Neutrophil (primary cell): ENCODE measurements around the gene GCNT2.

Experiments used
- H3K27ac ChIP-seq: fragments of 200-600 bp; sonication (generic); 2 replicates; pipeline ENCODE4 v1.5.1; 2016; ENCODE audit warnings: mild to moderate bottlenecking, moderate library complexity
- H3K27me3 ChIP-seq: fragments of 200-600 bp; sonication (generic); 2 replicates; pipeline ENCODE4 v1.6.0; 2016; ENCODE audit warnings: mild to moderate bottlenecking
- H3K36me3 ChIP-seq: fragments of 200-600 bp; sonication (generic); 2 replicates; pipeline ENCODE4 v1.5.1; 2017
- H3K4me1 ChIP-seq, 2 experiments: fragments of 200-600 bp in 1 of 2; sonication (generic) in 1 of 2; 1 replicate in 1 of 2; 2 replicates in 1 of 2; pipeline versions ENCODE4 v1.5.1 to v1.6.1; 2013 to 2016; ENCODE audit warnings: low read depth in 1 of 2, low read length in 1 of 2, mild to moderate bottlenecking in 1 of 2, moderate library complexity in 1 of 2; ENCODE audit not compliant: control insufficient read depth in 1 of 2, insufficient read depth in 1 of 2
- H3K4me3 ChIP-seq, 2 experiments: fragments of 200-600 bp in 1 of 2; sonication (generic) in 1 of 2; 1 replicate in 1 of 2; 2 replicates in 1 of 2; pipeline ENCODE4 v1.5.1; 2013 to 2016; ENCODE audit warnings: low read depth in 1 of 2, low read length in 1 of 2, mild to moderate bottlenecking in 1 of 2, moderate library complexity in 1 of 2
- H3K9me3 ChIP-seq: fragments of 200-600 bp; sonication (generic); 2 replicates; pipeline ENCODE4 v1.5.1; 2016
- TF ChIP-seq, protein P1 (sequence below): fragments of 200-600 bp; sonication (generic); IDR thresholded peaks from 2 replicates; pipeline ENCODE4 v1.5.1; 2016; ENCODE audit warnings: antibody characterized with exemption

GCNT2 gene

DNA sequence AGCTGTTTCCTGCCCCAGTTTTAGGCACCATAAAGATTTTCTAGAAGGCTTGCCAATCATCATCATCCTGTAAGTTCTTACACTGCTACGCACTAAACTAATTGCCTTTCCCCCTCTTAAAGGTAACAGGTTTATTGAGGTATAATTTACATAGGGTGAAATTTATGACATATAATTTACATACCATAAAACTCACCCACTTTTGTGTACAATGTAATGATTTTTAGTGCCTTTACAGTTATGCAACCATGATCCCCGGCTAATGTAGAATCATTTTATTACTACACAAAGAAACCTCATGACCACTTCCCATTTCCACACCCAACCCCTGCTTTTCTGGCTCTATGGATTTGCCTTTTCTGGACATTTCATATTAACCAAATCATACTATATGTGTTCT is 21.1 kb downstream of the GCNT2 start:
- Histone ChIP-seq H3K4me3 (no peak overlapping the region), H3K27ac (no peak overlapping the region), H3K4me1 (peaks cover under 1 to 4% of the 10 kb centered on the region in 2 experiments), H3K36me3 (no peaks in the 10 kb centered on the region), H3K9me3 (no peaks in the 10 kb centered on the region), H3K27me3 (no peaks in the 10 kb centered on the region)
- TF ChIP-seq, protein P1, sequence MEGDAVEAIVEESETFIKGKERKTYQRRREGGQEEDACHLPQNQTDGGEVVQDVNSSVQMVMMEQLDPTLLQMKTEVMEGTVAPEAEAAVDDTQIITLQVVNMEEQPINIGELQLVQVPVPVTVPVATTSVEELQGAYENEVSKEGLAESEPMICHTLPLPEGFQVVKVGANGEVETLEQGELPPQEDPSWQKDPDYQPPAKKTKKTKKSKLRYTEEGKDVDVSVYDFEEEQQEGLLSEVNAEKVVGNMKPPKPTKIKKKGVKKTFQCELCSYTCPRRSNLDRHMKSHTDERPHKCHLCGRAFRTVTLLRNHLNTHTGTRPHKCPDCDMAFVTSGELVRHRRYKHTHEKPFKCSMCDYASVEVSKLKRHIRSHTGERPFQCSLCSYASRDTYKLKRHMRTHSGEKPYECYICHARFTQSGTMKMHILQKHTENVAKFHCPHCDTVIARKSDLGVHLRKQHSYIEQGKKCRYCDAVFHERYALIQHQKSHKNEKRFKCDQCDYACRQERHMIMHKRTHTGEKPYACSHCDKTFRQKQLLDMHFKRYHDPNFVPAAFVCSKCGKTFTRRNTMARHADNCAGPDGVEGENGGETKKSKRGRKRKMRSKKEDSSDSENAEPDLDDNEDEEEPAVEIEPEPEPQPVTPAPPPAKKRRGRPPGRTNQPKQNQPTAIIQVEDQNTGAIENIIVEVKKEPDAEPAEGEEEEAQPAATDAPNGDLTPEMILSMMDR: no peak

DNA sequence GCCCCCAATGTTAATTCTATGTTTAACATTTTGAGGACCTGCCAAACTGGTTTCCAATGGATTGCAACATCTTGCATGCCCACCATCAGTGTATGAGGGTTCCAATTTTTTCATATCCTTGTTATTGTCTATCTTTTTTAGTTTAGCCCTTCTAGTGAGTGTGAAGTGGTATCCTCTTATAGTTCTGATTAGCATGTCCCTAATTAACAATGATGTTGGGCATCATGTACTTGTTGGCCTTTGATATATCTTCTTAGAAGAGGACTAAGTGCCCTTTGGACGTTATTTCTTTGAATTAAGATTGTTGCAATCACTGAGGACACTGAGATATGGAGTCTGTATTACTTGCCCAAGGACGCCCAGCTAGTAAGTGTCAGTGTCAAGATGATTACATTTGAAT is 22.3 kb downstream of the GCNT2 start:
- TF ChIP-seq, protein P1: no peak
- Histone ChIP-seq H3K4me1 (peaks cover 0 to 3% of the 10 kb centered on the region in 2 experiments), H3K9me3 (no peaks in the 10 kb centered on the region), H3K36me3 (no peaks in the 10 kb centered on the region), H3K4me3 (no peak overlapping the region), H3K27ac (no peak overlapping the region), H3K27me3 (no peaks in the 10 kb centered on the region)

DNA sequence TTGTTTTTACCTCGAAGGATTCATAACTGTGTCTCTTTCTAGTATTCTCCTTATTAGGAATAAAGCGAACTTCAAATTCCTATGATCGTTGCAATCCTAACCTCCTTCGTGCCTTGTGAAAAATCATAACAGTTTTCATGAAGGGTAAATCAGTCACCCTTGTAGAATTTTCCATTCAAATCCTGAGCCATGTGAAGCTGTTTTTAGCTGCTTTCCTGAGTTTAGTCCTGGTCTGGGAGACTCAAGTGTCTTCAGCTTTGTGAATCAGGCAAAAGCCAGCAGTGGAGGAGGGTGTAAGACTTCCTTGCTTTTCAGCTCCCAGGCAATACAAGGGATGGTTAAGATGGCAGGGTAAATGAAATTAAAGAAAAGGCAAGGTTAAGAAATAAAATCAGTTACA is 24.3 kb downstream of the GCNT2 start:
- no peak overlapping the region for H3K27ac ChIP-seq
- H3K36me3 ChIP-seq: no peaks in the 10 kb centered on the region
- no peaks in the 10 kb centered on the region for H3K9me3 ChIP-seq
- TF ChIP-seq, protein P1: no peak
- H3K27me3 ChIP-seq: no peaks in the 10 kb centered on the region
- peaks cover 0 to 3% of the 10 kb centered on the region in 2 experiments for H3K4me1 ChIP-seq
- H3K4me3 ChIP-seq: no peak overlapping the region

DNA sequence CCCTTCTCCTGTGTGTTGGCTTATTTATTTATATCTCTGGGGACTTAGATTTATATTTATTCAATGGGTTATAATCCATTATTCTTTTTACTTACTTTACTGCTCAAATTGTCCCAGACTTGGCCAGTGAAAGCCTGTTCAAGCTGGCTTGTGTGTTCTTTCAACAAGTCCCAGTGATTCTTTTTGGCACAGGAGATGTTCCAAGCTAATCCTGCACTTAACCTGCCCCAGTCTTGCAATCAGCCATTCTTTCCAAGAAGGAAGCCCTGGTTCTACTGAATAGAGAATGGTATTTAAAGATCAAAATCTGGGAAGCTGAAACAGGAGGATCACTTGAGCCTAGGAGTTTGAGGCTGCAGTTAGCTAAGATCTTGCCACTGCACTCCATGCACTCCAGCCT is 26.7 kb downstream of the GCNT2 start:
- H3K27ac ChIP-seq: no peak overlapping the region
- TF ChIP-seq, protein P1: no peak
- no peaks in the 10 kb centered on the region for H3K36me3 ChIP-seq
- no peaks in the 10 kb centered on the region for H3K4me1 ChIP-seq
- no peaks in the 10 kb centered on the region for H3K27me3 ChIP-seq
- no peaks in the 10 kb centered on the region for H3K9me3 ChIP-seq
- no peak overlapping the region for H3K4me3 ChIP-seq

DNA sequence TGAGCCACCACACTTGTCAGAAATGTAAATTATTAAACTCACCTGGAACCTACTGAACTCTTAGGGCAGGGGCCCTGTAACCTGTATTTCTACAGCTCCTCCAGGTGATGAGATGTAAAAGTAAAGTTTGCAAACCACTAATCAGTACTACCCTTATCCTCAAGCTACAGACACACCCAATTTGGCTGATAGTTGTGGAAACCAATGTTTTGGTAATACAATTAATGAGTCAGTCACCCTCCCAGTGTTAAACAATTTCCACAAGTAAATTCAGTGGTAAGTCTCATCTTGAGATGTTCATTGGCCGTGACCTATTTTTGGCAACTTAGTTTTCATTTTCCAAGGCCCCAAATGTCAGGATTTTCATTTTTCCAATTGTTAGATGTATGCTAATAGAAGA is 29.6 kb downstream of the GCNT2 start:
- Histone ChIP-seq H3K4me3 (no peak overlapping the region), H3K9me3 (no peaks in the 10 kb centered on the region), H3K27ac (no peak overlapping the region), H3K4me1 (no peaks in the 10 kb centered on the region), H3K27me3 (no peaks in the 10 kb centered on the region), H3K36me3 (no peaks in the 10 kb centered on the region)
- TF ChIP-seq, protein P1: no peak

DNA sequence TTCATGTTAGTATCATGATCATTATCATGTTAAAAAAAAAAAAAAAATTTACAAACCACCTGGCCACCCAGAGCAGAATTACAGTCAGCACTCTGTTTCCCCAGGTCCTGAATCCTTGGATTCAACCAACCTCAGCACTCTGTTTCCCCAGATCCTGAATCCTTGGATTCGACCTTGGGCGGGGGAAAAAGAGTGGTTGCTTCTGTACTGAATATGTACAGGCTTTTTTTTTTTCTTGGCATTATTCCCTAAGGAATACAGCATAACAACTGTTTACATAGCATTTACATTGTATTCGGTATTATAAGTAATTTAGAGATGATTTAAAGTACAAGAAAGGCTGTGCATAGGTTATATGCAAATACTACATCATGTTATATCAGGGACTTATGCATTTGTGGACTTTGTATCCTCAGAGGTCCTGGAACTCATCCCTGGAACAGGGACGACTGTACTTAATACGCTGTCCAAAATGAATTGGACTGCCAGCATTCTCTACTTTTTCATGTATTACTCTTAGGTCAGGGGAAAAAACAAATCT is 31.2 kb downstream of the GCNT2 start:
- no peaks in the 10 kb centered on the region for H3K9me3 ChIP-seq
- TF ChIP-seq, protein P1: no peak
- no peaks in the 10 kb centered on the region for H3K36me3 ChIP-seq
- no peak overlapping the region for H3K27ac ChIP-seq
- no peaks in the 10 kb centered on the region for H3K27me3 ChIP-seq
- no peaks in the 10 kb centered on the region for H3K4me1 ChIP-seq
- no peak overlapping the region for H3K4me3 ChIP-seq
